Measurements from ENCODE around the gene SLC16A1.
"Not testable (repeated sequence)": the region's sequence is repeated elsewhere in the genome, so short reads cannot be mapped to it uniquely, and the experiment has no call there.

The SLC16A1 gene

GRCh38 chr1:112925015-112925414 is 31.0 kb downstream of the SLC16A1 start:
- no peak for DNase-seq (ENCODE audit: low read depth)

DNA sequence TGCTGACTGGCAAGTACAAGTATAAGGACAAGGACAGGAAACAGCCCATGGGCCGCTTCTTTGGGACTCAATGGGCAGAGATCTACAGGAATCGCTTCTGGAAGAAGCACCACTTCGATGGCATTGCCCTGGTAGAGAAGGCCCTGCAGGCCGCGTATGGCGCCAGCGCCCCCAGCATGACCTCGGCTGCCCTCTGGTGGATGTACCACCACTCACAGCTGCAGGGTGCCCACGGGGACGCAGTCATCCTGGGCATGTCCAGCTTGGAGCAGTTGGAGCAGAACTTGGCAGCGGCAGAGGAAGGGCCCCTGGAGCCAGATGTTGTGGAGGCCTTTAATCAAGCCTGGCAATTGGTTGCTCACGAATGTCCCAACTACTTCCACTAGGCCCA is 32.0 kb downstream of the SLC16A1 start:
- no peak for DNase-seq (ENCODE audit: low read depth)

DNA sequence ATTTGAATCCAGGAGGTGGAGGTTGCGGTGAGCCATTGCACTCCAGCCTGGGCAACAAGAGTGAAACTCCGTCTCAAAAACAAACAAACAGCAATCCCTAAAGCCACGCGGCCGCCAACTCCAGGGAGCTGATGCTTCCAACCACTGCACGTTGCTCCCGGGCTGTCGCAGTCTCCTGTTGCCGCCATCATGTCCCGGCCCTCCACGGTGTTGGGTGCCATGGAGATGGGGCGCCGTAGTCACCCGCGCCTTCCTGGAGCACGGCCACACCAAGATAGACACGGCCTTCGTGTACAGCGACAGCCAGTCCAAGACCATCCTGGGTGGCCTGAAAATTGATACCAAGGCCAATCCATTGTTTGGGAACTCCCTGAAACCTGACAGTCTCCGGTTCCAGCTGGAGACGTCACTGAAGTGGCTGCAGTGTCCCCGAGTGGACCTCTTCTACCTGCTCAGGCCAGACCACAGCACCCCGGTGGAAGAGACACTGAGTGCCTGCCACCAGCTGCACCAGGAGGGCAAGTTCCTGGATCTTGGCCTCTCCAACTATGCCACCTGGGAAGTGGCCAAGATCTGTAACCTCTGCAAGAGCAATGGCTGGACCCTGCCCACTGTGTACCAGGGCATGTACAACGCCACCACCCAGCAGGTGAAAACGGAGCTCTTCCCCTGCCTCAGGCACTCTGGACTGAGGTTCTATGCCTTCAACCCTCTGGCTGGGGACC is 32.6 kb downstream of the SLC16A1 start:
- no peak for DNase-seq (ENCODE audit: low read depth)

- DNase-seq (ENCODE audit: low read depth), result no peak
Observed at GRCh38 chr1:112911506-112912220, 44.3 kb downstream of the SLC16A1 start.

- no peak for DNase-seq (ENCODE audit: low read depth)
Observed at GRCh38 chr1:112909847-112910246, 46.1 kb downstream of the SLC16A1 start.

- no peak for DNase-seq (ENCODE audit: low read depth)
Observed at GRCh38 chr1:112906150-112906698, 49.8 kb downstream of the SLC16A1 start.

DNA sequence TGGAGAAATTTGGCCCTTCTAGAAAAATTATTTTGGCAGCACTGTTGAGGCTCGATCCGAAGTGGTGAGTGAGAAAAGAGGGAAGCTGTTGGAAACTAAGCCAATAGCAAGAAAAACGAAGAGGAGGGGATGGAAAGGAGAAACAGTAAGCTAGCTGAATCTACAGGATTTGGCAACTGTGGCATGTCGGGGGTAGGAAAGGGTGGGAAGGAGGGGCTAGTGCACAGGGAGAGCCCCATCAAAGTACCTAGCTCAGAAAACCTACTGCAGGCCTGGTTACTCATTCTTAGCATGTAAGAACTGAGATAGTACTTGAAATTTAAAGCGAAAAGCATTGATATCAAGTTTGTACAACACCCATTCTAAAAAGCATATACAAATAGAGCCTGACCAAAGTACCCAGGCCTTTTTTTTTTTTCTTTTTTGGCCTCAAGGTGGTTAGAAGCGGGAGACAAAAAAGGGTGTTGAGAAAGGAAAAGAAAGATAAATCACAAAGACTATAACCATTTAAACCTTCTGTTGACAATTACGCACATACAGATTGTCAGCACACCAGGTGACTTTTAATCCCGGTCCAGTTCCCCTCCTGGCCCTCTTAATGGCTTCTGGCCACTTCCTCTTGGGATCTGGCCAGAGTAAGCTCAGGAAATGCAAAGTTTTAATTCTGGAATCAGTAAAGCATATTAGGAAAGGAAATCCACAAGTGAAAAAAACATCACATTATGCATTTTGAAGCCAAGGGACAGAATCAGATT is 50.4 kb downstream of the SLC16A1 start:
- DNase-seq (ENCODE audit: low read depth), result no peak

GRCh38 chr1:112904831-112905261 is 51.1 kb downstream of the SLC16A1 start:
- no peak for DNase-seq (ENCODE audit: low read depth)

- DNase-seq (ENCODE audit: low read depth), result peak; percentile 32
Observed at GRCh38 chr1:112904071-112904830, 51.7 kb downstream of the SLC16A1 start.

- DNase-seq (ENCODE audit: low read depth), result no peak
Observed at GRCh38 chr1:112902221-112902620, 53.8 kb downstream of the SLC16A1 start.

DNA sequence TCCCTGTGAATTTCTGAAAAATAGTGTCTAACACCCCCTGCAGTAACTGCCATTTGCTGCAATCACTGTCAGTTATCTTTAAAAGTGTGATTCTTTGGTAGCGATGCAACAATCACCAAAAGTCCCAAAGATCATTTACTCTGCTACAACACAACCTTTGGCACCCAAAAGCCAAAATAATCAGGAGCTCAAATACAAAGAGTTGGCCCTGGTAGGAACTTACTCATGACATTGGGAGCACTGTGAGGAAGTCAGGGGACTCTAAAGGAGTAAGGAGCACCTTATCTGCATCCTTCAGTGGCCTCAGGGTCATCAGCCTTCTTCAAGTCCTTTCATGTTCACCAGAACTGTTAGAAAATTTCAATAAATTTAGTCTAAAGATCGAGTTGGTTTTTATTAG is 54.6 kb downstream of the SLC16A1 start:
- DNase-seq (ENCODE audit: low read depth), result no peak

GRCh38 chr1:112896783-112897182 is 59.2 kb downstream of the SLC16A1 start:
- DNase-seq (ENCODE audit: low read depth), result no peak

DNA sequence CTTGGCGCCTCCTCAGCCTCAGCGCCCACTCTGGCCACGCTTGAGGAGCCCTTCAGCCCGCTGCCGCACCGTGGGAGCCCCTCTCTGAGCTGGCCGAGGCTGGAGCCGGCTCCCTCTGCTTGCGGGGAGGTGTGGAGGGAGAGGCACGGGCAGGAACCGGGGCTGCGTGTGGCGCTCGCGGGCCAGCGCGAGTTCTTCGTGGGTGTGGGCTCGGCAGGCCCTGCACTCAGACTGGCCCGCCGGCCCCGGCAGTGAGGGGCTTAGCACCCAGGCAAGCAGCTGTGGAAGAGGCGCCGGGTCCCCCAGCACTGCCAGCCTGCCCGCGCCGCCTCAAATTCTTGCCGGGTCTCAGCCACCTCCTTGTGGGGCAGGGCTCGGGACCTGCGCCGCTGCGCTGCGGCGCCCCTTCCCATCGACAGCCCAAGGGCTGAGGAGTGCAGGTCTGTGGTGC is 61.4 kb downstream of the SLC16A1 start:
- no peak for DNase-seq (ENCODE audit: low read depth)

DNA sequence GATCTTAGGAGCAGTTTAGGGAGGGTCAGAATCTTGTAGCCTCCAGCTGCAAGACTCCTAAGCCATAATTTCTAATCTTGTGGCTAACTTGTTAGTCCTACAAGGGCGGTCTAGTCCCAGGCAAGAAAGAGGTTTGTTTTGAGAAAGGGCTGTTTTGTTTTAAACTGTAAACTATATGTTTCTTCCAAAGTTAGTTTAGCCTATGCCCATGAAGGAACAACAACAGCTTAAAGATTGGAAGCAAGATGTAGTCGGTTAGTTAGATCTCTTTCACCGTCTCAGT is 62.0 kb downstream of the SLC16A1 start:
- no peak for DNase-seq (ENCODE audit: low read depth)

DNA sequence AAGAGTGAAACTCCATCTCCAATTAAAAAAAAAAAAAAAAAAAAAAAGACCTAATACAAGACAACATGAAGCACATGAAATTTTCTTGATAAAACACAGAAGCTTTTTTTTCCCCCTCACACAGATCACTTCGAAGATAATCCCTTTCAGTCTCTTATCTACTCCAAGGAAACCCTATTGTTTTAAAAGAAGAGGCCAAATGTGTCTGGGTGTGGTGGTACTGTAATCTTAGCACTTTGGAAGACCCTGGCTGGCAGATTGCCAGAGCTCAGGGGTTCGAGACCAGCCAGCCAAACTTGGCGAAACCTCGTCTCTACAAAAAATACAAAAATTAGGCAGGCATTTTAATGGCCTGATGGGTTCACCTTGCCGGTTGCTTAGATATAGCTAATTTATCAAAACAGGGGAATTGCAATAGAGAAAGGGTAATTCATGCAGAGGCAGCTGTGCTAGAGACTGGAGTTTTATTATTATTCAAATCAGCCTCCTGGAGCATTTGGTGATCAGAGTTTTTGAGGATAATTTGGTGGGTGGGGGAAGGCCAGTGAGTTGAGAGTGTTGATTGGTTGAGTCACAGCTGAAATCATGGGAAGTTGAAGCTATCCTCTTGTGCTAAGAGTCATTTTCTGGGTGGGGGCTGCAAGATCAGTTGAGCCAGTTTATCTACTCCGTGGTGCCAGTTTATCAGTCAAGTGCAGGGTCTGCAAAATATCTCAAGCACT is 62.5 kb downstream of the SLC16A1 start:
- no peak for DNase-seq (ENCODE audit: low read depth)

DNA sequence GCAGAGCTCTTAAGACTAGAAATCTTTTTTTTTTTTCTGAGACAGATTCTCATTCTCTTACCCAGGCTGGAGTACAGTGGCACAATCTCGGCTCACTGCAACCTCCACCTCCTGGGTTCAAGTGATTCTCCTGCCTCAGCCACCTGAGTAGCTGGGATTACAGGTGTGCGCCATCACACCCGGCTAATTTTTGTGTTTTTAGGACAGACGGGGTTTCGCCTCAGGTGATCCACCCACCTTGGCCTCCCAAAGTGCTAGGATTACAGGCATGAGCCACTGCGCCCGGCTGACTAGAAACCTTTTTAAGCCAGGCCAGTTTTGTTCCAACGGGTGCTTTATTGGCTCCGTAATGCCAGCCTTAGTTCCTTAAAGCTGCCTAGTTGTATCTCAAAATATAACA is 66.1 kb downstream of the SLC16A1 start:
- DNase-seq (ENCODE audit: low read depth), result not testable (repeated sequence)

DNA sequence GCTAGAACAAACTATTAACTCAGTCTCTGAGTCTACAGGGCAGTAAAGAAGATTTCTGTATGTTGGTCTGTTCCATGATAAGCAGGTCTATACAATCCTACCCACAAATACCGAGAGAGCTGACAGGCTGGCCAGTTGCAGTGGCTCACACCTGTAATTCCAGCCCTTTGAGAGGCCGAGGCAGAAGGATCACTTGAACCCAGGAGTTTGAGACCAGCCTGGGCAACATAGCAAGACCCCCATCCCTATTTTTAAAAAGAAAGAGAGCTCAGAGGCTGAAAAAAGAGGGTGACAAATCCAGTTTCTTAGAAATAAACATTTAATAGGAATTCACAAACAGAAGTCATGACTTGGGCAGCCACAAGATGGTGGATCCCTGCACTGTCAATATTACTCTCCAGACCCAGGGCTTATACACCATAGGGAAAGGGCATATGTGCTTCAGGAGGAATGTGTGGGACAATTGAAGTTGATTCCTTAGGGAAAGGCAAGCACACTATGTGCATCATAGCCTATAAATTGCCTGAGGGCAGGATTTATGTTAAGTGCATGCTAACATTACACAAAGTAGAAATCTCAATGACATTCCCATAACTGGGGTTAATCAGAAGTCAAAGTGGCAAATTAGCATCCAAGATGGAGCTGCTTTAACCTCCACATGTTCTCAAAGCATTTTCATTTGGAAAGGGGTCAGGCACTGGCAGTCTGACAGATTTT is 66.8 kb downstream of the SLC16A1 start:
- DNase-seq (ENCODE audit: low read depth), result no peak

- no peak for DNase-seq (ENCODE audit: low read depth)
Observed at GRCh38 chr1:112888630-112889029, 67.4 kb downstream of the SLC16A1 start.

DNA sequence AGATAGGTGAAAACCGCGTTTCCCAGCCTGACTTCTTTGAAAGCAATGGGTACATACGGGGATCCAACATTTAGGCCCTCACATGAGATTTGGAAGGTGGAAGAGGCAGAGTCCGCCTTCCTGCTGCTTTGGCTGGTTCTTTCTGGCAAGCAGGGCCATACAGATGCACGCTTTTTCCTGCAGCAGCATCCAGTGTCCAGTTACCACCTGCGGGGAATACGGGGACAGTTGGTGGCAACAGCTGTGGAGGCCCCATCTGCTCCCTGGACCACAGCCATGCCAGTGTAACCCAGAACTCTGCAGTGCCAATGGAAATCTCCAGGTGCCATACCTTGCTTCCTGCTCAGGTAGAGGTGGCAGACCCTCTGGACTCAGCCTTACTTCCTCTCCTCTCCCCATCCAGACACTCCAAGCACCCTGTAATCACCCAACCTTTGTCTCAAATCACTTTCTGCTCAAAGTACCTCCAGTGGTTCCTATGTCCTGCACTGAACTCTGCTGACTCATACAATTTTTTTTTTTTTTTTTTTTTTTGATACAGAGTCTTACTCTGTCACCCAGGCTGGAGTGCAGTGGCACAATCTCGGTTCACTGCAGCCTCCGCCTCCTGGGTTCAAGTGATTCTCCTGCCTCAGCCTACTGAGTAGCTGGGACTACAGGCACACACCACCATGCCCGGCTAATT is 68.3 kb downstream of the SLC16A1 start:
- DNase-seq (ENCODE audit: low read depth), result no peak

DNA sequence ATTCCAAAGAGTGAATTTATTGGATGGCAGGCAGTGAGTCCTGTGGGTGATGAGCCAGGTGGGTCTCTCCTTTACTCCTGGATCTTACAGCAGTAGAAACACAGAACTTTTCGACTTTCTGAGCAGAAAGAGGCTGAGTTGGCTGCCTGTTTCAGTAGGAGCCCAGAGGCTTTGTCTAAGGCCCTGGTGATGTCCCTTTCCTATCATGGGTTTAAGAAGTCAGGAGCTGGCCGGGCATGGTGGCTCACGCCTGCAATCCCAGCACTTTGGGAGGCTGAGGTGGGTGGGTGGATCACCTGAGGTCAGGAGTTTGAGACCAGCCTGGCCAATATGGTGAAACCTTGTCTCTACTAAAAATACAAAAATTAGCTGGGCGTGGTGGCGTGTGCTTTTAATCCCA is 71.0 kb downstream of the SLC16A1 start:
- DNase-seq (ENCODE audit: low read depth), result not testable (repeated sequence)

Measured in activated T-cell treated with anti-CD3 and anti-CD28 coated beads for 48 hours (primary cell).